ENCODE results near the gene HLA-DQA2.

- TF ChIP-seq CTCF (IDR thresholded peaks at IDR 0.05): no peak
- TF ChIP-seq POLR2A (IDR thresholded peaks at IDR 0.05): no peak
- no peak for TF ChIP-seq POLR2AphosphoS5 (IDR thresholded peaks at IDR 0.05)
Measured at GRCh38 chr6:32761548-32761947, 20.4 kb downstream of the HLA-DQA2 start.

Measured in prostate gland (tissue), 2 donors.